ENCODE measurements around the gene TMEM132C. TPM values are rescaled to one million over a fixed set of nuclear protein-coding genes. Genes with fewer than 3 reads are reported as not detected.

TMEM132C gene
- polyA plus RNA-seq, 2 of the 4 experiments (the other 2 are of a cell fraction) = not detected

GRCh38 chr12:128235635-128236417 is 31.1 kb upstream of the TMEM132C start:
- 22% methylated on average over 6 of the region's 6 CpGs for WGBS (ENCODE audit: missing lambda C conversion rate)
- no peak overlapping the region for H3K4me3 ChIP-seq
- POLR2A ChIA-PET = no interaction called here
- no peak for TF ChIP-seq TP53 (CRISPR knock-in tag; IDR thresholded peaks at IDR 0.05)
- no peak for TF ChIP-seq SREBF2 (IDR thresholded peaks at IDR 0.05)
- TF ChIP-seq, protein P1, sequence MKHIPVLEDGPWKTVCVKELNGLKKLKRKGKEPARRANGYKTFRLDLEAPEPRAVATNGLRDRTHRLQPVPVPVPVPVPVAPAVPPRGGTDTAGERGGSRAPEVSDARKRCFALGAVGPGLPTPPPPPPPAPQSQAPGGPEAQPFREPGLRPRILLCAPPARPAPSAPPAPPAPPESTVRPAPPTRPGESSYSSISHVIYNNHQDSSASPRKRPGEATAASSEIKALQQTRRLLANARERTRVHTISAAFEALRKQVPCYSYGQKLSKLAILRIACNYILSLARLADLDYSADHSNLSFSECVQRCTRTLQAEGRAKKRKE (CRISPR knock-in tag; IDR thresholded peaks at IDR 0.05; ENCODE audit: low read depth) = no peak
- TF ChIP-seq EP300 (IDR thresholded peaks at IDR 0.05) = no peak
- TF ChIP-seq MAZ (IDR thresholded peaks at IDR 0.05; ENCODE audit: borderline replicate concordance, low read depth, low read length) = no peak
- TF ChIP-seq NPAS2 (CRISPR knock-in tag; IDR thresholded peaks at IDR 0.05; ENCODE audit: borderline replicate concordance) = no peak
- no peak for TF ChIP-seq HDAC2 (IDR thresholded peaks at IDR 0.05)
- no peak for TF ChIP-seq ZFP36 (IDR thresholded peaks at IDR 0.05; ENCODE audit: borderline replicate concordance, partially characterized antibody)
- no peak for TF ChIP-seq JUN (IDR thresholded peaks at IDR 0.05)
- TF ChIP-seq RARB (CRISPR knock-in tag; IDR thresholded peaks at IDR 0.05) = no peak
- TF ChIP-seq, protein P2, sequence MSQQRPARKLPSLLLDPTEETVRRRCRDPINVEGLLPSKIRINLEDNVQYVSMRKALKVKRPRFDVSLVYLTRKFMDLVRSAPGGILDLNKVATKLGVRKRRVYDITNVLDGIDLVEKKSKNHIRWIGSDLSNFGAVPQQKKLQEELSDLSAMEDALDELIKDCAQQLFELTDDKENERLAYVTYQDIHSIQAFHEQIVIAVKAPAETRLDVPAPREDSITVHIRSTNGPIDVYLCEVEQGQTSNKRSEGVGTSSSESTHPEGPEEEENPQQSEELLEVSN (IDR thresholded peaks at IDR 0.05; ENCODE audit: borderline replicate concordance, low read depth) = no peak
- no peak for TF ChIP-seq JUNB (IDR thresholded peaks at IDR 0.05)
- no peak for TF ChIP-seq CBX8 (IDR thresholded peaks at IDR 0.05)
- TF ChIP-seq RCOR1 (IDR thresholded peaks at IDR 0.05; ENCODE audit: low read depth, low read length) = no peak
- no peak for TF ChIP-seq NR3C1 (IDR thresholded peaks at IDR 0.05)
- no peak for TF ChIP-seq BHLHE40 (IDR thresholded peaks at IDR 0.05; ENCODE audit: low read depth, low read length)
- FAIRE-seq (no peak), DNase-seq (ENCODE audit: low read depth in 1 of 2, low spot score in 1 of 2) (no peak), ATAC-seq (no peak)
- H3K27ac ChIP-seq = no peak overlapping the region
- no peak overlapping the region for H3K4me2 ChIP-seq
- H3K4me1 ChIP-seq = no peaks in the 10 kb centered on the region
- CTCF ChIA-PET = no interaction called here
- H3K9me3 ChIP-seq = no peaks in the 10 kb centered on the region

GRCh38 chr12:128236525-128236924 is 30.4 kb upstream of the TMEM132C start:
- 5% methylated on average over 1 of the region's 1 CpG for WGBS (ENCODE audit: missing lambda C conversion rate)
- no peak for FAIRE-seq
- Histone ChIP-seq H3K4me3 (no peak overlapping the region), H3K27ac (no peak overlapping the region), H3K4me1 (no peaks in the 10 kb centered on the region), H3K4me2 (no peak overlapping the region), H3K9me3 (no peaks in the 10 kb centered on the region)
- DNase-seq (ENCODE audit: low read depth in 1 of 2, low spot score in 1 of 2) = no peak
- TF ChIP-seq NR3C1 (IDR thresholded peaks at IDR 0.05) = no peak
- TF ChIP-seq BCL3 (IDR thresholded peaks at IDR 0.05) = no peak
- no peak for TF ChIP-seq RARB (CRISPR knock-in tag; IDR thresholded peaks at IDR 0.05)
- no peak for TF ChIP-seq HES2 (IDR thresholded peaks at IDR 0.05)
- TF ChIP-seq JUN (IDR thresholded peaks at IDR 0.05) = no peak
- no peak for TF ChIP-seq HDAC2 (IDR thresholded peaks at IDR 0.05)
- no peak for TF ChIP-seq ZFP36 (IDR thresholded peaks at IDR 0.05; ENCODE audit: borderline replicate concordance, partially characterized antibody)
- TF ChIP-seq RNF2 (IDR thresholded peaks at IDR 0.05; ENCODE audit: borderline replicate concordance, low read depth) = no peak
- no peak for TF ChIP-seq HOXB13 (CRISPR knock-in tag; IDR thresholded peaks at IDR 0.05; ENCODE audit: low read depth)
- ChIA-PET POLR2A (no interaction called here), CTCF (no interaction called here)
- no peak for ATAC-seq

DNA sequence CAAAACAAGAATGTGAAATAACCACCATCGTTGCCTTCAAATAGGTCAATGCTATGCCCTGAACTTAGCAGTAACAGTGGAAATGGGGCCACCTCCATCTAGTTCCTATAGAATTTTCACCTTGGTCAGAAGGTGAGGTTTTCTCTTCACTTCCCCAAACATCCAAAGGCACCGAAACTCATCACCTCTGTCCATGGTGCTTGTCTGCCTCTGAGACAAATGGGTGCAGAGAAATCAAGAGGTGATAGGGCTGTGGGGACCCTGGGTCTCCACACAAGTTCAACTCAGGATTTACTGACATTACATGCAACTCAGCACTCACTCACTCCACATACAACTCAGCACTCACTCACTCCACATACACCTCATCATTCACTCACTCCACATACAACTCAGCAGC is 26.2 kb upstream of the TMEM132C start:
- no peaks in the 10 kb centered on the region for H3K9me3 ChIP-seq
- no peak overlapping the region for H3K27ac ChIP-seq
- FAIRE-seq (no peak), ATAC-seq (no peak), DNase-seq (ENCODE audit: low read depth in 1 of 2, low spot score in 1 of 2) (no peak)
- TF ChIP-seq, protein P3, sequence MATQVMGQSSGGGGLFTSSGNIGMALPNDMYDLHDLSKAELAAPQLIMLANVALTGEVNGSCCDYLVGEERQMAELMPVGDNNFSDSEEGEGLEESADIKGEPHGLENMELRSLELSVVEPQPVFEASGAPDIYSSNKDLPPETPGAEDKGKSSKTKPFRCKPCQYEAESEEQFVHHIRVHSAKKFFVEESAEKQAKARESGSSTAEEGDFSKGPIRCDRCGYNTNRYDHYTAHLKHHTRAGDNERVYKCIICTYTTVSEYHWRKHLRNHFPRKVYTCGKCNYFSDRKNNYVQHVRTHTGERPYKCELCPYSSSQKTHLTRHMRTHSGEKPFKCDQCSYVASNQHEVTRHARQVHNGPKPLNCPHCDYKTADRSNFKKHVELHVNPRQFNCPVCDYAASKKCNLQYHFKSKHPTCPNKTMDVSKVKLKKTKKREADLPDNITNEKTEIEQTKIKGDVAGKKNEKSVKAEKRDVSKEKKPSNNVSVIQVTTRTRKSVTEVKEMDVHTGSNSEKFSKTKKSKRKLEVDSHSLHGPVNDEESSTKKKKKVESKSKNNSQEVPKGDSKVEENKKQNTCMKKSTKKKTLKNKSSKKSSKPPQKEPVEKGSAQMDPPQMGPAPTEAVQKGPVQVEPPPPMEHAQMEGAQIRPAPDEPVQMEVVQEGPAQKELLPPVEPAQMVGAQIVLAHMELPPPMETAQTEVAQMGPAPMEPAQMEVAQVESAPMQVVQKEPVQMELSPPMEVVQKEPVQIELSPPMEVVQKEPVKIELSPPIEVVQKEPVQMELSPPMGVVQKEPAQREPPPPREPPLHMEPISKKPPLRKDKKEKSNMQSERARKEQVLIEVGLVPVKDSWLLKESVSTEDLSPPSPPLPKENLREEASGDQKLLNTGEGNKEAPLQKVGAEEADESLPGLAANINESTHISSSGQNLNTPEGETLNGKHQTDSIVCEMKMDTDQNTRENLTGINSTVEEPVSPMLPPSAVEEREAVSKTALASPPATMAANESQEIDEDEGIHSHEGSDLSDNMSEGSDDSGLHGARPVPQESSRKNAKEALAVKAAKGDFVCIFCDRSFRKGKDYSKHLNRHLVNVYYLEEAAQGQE (IDR thresholded peaks at IDR 0.05) = peak; percentile 27; the same call in 1 of the 2 replicates
- TF ChIP-seq CBX8 (IDR thresholded peaks at IDR 0.05) = no peak
- no peaks in the 10 kb centered on the region for H3K4me1 ChIP-seq
- no peak overlapping the region for H3K4me3 ChIP-seq
- POLR2A ChIA-PET = no interaction called here
- no peak overlapping the region for H3K4me2 ChIP-seq
- 0% methylated on average over 2 of the region's 2 CpGs for WGBS (ENCODE audit: missing lambda C conversion rate)
- CTCF ChIA-PET = no interaction called here
